Mammary epithelial cell (primary cell): ENCODE measurements around the gene DRC7.

Experiments used
- EZH2 ChIP-seq: IDR thresholded peaks from 2 replicates; pipeline ENCODE4 v1.6.1; 2012; ENCODE audit warnings: low read length, inconsistent platforms, borderline replicate concordance
- TF ChIP-seq, protein P1 (sequence below), 2 donors: IDR thresholded peaks in 1 of 2; conservative IDR thresholded peaks in 1 of 2; 2 replicates each; pipeline ENCODE4 v1.5.1; 2011 to 2012; ENCODE audit warnings: inconsistent platforms in 2 of 2, low read length in 2 of 2, mild to moderate bottlenecking in 2 of 2, control low read depth in 1 of 2, low read depth in 1 of 2; ENCODE audit not compliant: insufficient read depth in 1 of 2; ENCODE audit errors: extremely low read depth in 1 of 2

DNA sequence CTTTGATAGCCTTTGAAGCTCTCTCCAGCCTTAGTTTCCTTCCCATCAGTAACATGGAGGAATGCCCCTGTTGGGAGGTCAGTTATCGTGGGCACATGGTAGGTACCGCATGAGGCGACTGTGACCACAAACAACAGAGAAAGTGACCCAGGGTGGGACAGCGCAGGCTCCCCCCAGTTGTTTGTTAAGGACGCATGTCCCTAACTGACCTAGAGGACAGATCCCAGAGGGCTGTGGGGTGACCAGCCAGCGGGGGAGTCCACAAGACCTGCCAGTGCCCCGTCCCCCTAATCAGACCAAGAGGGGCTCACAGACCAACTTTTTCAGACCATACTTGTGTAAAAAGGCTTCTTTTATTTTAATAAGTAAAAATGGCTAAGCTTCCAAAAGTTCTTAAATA is 63.3 kb downstream of the DRC7 start:
- TF ChIP-seq, protein P1, sequence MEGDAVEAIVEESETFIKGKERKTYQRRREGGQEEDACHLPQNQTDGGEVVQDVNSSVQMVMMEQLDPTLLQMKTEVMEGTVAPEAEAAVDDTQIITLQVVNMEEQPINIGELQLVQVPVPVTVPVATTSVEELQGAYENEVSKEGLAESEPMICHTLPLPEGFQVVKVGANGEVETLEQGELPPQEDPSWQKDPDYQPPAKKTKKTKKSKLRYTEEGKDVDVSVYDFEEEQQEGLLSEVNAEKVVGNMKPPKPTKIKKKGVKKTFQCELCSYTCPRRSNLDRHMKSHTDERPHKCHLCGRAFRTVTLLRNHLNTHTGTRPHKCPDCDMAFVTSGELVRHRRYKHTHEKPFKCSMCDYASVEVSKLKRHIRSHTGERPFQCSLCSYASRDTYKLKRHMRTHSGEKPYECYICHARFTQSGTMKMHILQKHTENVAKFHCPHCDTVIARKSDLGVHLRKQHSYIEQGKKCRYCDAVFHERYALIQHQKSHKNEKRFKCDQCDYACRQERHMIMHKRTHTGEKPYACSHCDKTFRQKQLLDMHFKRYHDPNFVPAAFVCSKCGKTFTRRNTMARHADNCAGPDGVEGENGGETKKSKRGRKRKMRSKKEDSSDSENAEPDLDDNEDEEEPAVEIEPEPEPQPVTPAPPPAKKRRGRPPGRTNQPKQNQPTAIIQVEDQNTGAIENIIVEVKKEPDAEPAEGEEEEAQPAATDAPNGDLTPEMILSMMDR (conservative IDR thresholded peaks at IDR 0.05 in 1 of 2, IDR thresholded peaks at IDR 0.05 in 1 of 2; ENCODE audit: extremely low read depth in 1 of 2, insufficient read depth in 1 of 2, low read depth in 1 of 2, low read length in 2 of 2): no peak
- TF ChIP-seq EZH2: no peak
